HG03558 (cell line): ENCODE measurements around the gene ZNF488.

Experiments used
- ATAC-seq: cut with Tn5 transposase; IDR thresholded peaks from one replicate; pipeline ENCODE4 v1.9.1; 2021; ENCODE audit warnings: moderate number of reproducible peaks; ENCODE audit not compliant: unreplicated experiment; ENCODE audit errors: extremely low read depth

Gene ZNF488

DNA sequence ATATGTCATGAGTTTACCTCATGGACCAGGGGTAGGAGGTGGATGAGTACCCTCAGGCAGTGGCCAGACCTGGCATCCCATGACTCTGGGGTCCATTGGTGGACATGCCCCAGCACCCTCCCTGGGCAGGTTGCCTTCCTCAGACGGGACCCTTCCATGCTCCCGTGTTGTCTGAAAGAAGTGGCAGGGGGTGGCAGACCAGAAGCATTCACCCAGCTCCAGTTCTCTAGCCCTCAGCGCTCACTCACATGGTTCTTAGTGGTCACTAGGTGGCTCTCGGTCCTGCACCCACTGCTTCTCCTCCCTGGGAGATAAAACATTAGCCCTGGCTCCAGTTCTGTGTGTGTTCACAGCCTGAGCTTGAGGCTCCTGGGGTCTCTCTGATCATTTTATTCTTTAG is 29.9 kb downstream of the ZNF488 start:
- no peak for ATAC-seq

DNA sequence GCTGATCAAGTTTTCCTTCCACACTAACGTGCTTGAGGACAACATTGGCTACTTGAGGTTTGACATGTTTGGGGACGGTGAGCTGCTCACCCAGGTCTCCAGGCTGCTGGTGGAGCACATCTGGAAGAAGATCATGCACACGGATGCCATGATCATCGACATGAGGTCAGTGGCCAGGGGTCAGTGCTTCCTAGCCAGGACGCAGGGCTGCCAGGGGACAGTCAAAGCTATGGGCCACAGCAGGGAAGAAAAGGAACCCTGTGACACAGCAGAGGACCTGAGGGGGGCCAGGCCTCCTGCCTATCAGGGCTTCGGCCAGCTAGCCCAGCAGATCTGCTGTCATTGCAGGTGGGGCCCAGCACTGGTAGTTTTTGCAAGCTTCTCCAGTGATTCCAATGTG is 30.7 kb downstream of the ZNF488 start:
- no peak for ATAC-seq

DNA sequence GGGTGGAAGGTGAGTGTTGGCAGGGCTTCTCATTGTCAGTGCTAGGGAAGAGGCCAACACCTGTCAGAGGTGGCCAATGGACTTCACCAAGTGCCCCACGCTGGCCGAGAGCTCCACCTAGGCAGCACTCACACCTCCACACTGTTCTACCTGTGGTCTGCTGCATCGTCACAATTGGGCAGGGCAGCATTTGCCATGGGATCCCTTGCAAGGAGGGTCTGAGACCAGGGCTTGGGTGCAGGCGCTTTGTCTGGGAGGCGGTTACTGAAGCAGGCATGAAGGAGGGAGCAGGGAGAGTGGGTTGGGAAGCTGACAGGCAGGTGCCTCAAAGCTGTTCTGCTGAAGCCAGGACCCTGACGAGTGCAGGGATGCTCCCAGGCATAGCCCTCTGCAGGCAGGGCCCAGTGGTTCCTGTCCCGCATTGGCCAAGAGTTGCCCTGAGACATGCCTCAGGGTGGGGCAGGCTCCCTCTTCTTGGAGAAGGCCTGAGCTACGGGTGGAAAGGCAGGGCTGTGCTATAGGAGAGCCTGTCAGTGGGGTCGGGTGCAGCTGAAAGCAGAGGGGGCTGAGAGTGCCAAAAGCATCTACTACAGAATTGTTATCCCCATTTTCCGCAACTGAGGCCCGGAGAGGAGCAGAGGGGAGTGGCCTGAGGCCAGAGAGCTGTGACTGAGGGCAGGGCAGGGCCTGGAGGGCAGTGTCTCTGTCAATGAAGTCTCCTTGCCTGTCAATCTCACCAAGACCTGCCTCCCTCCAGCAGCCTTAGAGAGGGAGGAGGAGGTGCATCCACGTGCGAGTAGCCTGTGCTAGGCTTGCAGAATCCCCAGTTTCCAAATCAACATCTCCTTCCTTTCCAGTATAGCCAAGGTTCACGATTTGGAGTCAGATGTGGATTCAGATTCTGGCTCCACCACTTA is 31.9 kb downstream of the ZNF488 start:
- ATAC-seq, result no peak

DNA sequence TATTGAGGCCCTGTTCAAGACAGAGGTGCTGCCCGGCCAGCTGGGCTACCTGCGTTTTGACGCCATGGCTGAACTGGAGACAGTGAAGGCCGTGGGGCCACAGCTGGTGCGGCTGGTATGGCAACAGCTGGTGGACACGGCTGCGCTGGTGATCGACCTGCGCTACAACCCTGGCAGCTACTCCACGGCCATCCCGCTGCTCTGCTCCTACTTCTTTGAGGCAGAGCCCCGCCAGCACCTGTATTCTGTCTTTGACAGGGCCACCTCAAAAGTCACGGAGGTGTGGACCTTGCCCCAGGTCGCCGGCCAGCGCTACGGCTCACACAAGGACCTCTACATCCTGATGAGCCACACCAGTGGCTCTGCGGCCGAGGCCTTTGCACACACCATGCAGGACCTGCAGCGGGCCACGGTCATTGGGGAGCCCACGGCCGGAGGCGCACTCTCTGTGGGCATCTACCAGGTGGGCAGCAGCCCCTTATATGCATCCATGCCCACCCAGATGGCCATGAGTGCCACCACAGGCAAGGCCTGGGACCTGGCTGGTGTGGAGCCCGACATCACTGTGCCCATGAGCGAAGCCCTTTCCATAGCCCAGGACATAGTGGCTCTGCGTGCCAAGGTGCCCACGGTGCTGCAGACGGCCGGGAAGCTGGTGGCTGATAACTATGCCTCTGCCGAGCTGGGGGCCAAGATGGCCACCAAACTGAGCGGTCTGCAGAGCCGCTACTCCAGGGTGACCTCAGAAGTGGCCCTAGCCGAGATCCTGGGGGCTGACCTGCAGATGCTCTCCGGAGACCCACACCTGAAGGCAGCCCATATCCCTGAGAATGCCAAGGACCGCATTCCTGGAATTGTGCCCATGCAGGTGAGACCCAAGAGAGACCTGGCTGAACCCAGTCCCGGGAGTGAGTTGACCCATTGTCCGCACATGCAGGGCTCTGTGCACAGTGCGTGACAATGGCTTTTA is 33.1 kb downstream of the ZNF488 start:
- ATAC-seq, result no peak

DNA sequence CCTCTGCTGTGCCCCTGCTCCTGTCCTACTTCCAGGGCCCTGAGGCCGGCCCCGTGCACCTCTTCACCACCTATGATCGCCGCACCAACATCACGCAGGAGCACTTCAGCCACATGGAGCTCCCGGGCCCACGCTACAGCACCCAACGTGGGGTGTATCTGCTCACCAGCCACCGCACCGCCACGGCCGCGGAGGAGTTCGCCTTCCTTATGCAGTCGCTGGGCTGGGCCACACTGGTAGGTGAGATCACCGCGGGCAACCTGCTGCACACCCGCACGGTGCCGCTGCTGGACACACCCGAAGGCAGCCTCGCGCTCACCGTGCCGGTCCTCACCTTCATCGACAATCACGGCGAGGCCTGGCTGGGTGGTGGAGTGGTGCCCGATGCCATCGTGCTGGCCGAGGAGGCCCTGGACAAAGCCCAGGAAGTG is 34.1 kb downstream of the ZNF488 start:
- ATAC-seq, result no peak

DNA sequence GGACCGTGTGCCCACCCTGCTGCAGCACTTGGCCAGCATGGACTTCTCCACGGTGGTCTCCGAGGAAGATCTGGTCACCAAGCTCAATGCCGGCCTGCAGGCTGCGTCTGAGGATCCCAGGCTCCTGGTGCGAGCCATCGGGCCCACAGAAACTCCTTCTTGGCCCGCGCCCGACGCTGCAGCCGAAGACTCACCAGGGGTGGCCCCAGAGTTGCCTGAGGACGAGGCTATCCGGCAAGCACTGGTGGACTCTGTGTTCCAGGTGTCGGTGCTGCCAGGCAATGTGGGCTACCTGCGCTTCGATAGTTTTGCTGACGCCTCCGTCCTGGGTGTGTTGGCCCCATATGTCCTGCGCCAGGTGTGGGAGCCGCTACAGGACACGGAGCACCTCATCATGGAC is 34.6 kb downstream of the ZNF488 start:
- ATAC-seq, result no peak

DNA sequence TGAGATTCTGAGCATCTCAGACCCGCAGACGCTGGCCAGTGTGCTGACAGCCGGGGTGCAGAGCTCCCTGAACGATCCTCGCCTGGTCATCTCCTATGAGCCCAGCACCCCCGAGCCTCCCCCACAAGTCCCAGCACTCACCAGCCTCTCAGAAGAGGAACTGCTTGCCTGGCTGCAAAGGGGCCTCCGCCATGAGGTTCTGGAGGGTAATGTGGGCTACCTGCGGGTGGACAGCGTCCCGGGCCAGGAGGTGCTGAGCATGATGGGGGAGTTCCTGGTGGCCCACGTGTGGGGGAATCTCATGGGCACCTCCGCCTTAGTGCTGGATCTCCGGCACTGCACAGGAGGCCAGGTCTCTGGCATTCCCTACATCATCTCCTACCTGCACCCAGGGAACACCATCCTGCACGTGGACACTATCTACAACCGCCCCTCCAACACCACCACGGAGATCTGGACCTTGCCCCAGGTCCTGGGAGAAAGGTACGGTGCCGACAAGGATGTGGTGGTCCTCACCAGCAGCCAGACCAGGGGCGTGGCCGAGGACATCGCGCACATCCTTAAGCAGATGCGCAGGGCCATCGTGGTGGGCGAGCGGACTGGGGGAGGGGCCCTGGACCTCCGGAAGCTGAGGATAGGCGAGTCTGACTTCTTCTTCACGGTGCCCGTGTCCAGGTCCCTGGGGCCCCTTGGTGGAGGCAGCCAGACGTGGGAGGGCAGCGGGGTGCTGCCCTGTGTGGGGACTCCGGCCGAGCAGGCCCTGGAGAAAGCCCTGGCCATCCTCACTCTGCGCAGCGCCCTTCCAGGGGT is 35.2 kb downstream of the ZNF488 start:
- ATAC-seq, result no peak

DNA sequence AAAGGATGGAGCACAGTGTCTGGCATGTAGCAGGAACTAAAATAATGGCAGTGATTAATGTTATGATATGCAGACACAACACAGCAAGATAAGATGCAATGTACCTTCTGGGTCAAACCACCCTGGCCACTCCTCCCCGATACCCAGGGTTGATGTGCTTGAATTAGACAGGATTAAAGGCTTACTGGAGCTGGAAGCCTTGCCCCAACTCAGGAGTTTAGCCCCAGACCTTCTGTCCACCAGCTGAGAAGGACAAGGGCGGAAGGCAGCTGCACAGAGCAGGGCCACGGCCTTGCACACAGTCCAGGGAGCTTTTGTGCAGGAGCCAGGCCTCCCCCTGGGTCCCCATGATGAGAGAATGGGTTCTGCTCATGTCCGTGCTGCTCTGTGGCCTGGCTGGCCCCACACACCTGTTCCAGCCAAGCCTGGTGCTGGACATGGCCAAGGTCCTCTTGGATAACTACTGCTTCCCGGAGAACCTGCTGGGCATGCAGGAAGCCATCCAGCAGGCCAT is 35.9 kb downstream of the ZNF488 start, which contains the start of gene RBP3:
TSS of gene RBP3 (plus strand) at position 226 of the 514 bp plus-strand sequence. CDS start at position 348, 122 bp downstream.
- no peak for ATAC-seq

DNA sequence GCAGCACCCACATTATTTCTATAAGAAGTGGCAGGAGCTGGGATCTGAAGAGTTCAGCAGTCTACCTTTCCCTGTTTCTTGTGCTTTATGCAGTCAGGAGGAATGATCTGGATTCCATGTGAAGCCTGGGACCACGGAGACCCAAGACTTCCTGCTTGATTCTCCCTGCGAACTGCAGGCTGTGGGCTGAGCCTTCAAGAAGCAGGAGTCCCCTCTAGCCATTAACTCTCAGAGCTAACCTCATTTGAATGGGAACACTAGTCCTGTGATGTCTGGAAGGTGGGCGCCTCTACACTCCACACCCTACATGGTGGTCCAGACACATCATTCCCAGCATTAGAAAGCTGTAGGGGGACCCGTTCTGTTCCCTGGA is 36.8 kb downstream of the ZNF488 start:
- ATAC-seq, result no peak

DNA sequence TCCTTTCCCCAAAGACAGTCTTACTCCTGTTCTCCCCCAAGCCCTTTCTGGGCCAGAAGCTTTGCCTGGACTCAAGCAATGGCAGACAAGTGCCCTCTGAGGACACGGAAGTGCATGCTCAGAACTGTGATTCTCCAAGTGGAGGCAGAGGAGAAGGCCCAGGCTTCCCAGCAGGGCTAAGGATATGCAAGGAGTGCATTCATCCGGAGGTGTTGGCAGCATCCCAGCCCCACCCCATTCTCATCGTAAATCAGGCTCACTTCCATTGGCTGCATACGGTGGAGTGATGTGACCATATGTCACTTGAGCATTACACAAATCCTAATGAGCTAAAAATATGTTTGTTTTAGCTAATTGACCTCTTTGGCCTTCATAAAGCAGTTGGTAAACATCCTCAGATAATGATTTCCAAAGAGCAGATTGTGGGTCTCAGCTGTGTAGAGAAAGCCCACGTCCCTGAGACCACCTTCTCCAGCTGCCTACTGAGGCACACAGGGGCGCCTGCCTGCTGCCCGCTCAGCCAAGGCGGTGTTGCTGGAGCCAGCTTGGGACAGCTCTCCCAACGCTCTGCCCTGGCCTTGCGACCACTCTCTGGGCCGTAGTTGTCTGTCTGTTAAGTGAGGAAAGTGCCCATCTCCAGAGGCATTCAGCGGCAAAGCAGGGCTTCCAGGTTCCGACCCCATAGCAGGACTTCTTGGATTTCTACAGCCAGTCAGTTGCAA is 37.4 kb downstream of the ZNF488 start:
- ATAC-seq, result no peak

DNA sequence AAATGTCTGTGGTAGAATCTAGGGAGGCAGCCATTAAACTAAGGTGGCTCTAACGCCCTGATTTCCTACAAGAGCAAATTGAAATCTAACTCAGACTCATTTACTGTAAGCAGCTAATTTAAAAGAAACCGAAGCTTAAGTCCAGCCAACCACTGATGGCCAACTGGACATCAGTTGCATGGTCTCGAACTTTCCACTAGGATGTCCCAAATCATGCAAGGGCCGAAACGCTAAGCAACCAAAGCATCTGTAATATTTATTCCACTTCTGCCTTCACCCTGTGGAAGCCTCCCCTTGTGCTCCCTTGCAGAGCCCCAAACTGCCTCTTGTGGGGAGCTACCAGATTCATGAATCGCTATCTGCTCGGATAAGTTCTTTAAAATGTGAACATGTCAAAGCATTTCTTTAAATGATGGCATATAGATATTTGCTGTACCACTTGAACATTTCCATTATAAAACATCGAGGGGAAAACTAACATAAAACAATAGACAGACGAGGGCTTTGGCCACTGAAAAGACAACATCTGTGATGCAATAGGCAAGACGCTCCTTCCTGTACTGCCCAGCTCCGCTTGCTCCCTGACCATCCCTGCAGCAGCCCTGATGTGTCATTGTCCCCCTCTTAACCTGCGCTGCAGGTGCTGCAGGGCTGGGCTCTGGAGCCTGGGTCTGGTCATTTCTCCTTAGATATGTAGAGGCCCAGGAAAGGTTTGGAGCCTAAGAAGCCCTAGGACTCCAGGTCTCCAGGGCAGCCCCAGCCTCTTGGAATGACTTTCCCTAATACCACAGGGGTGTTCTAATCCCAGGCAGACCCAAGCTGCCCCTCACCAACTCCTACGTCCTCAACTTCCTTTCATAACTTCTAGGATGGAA is 38.9 kb downstream of the ZNF488 start:
- ATAC-seq, result no peak

DNA sequence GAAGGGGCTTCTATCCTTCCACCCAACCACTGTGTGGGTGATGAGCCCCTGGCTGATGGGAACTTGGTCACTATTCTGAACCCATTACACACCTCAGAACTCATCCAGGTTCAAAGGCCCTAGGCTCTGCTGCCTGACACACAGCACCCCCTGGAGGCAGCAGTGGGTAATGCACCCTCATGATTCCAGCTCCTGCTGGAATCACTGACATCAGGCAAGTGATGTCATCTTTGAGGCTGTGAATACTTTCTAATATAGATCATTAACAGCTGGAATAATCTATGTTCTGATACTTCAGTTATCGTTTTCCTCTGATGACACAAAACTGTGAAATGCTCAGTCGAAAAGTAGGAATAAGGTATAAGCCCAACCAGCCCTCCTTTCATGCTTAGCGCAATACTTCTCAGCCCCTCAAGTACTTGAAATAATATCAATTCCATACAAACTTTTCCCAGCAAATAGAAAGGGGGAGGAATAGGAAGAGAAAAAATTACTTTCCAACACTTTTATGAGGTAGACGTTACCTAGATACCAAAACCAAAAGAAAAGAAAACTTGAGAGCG is 43.4 kb downstream of the ZNF488 start:
- ATAC-seq, result no peak

DNA sequence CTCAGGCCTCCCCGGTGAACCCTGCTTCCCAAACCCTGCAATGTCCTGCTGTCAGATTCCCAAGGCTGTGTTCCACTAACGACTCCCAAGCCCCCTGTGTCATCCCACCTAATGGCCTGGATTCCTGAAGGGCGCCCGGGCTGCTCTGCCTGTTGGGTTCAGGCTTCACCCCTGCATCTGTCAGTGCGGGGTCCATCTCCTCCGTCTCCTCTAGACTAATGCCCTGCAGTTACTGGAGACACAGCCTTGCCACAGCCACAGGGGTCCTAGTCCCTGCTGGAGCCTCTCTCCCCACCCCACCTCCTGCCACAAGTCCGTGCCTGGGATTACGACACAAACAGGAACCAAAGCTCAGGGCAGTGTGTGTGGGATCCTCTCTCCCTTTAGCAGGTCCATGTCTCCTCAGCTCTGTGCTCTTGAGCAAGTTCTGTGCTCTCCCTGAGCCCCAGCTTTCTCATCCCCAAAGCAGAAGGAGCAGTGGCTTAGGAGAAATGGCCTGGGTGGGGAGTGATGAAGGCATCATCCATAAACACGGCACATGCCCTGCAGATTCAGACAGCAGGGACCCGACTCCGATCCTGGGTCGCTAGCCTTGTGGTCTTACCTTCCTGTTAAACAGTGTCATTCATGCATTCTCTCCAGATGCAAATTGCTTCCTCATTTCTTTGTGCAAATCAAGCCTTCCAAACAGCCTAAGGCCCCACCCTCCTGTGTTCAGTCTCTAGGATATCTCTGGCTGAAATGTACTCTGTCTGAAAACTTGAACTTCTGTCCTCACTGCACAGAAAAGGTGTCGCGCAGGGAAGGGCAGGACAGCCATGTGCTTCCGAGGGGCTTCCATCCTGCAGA is 44.1 kb downstream of the ZNF488 start:
- ATAC-seq, result no peak

DNA sequence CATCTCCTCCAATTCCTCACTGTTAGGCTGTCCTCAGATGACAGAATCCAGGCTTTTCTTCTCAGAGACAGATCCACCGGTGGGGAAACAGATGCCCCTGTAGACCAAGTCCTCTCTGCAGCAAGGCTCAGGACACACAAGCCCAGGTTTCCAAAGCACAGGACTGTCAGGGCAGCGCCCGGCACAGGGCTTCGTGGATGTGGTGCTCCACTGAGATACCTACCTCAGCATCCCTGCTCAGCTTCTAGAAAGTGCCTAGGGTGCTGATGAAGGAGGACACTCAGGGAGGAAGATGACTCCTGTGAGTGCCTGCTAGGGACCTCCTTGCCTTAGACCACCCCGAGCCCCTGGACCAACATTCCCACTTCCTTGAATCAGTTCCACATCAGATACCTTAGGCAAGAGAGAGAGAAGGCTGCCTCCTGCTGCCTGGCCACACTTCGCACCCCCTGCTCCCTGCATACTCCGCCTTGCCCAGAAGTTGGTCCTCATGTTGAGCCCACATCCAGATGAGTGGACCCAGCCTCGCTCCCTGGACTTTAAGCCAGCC is 44.8 kb downstream of the ZNF488 start:
- ATAC-seq, result no peak

DNA sequence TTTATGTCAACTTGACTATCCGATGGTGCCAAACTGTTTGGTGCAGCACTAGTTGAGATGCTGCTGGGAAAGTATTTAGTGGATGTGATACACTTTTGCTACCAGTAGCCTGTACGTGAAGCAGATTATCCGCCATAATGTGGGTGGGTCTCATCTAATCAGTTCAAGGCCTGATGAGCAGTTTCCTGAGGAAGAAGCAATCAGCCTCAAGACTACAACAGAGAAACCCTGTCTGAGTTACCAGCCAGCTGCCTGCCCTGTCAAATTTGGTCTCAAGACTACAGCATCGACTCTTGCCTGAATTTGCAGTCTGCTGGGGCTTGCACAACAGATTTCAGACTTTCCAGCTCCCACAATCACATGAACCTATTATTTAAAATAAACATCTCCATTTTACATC is 46.8 kb downstream of the ZNF488 start:
- no peak for ATAC-seq

DNA sequence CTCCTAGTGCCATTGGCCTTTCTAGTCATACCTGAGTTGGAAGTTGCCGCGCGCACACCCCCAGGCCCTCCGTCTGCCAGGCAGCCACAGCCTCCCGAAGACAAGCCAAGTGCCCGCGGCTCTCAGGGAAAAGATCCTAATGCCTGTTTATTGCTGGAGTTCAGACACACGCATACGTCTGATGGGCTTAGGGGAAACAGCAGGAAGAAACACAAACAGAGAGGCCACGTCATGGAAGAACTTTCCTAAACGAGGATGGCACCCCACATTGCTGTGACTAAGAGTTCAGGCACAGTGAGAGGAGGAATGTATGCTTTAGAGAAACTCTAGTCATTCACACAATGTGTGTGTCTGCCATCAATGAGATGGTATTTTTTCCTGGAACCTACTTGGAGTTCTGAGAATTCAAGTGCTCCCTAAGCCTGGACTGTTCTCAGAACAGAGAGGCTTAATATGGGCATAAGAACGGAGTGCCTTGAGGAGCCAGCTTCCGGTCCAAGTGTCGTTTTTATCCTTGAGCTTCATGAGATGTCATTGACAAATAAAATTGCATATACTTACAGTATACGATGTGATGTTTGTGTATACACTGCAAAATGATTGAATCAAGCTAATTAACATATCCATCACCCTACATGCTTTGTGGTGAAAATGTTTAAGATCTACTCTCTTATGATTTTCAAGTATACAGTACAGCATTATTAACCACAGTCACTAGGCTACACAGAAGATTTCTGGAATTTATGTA is 47.5 kb downstream of the ZNF488 start:
- ATAC-seq, result no peak
